Measurements from ENCODE around the gene RNF145. TPM values are rescaled to one million over a fixed set of nuclear protein-coding genes. Genes with fewer than 3 reads are reported as not detected.
"Not testable (repeated sequence)": the region's sequence is repeated elsewhere in the genome, so short reads cannot be mapped to it uniquely, and the experiment has no call there.

RNF145 gene
- total RNA-seq, 1 donor from 2014 or later: 149 TPM

DNA sequence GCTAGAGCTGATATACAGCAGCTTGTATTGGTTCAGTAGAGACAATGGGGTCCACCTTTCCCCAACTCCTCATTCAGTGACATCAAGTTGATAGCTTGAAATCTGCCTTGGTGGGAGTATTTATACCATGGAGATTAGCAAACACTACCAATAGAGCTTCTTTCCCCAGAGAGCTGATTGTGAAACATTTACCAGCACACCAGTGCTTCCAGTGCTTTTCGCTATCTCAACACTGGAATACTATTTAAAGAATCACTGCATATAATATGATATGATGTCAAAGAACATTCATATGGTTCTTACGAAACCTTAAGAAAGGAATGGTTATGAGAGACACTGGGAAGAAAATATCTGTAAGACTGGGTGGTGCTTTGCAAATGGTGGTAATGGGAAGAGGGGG lies 21.8 kb upstream of the RNF145 start:
- H3K27ac Mint-ChIP-seq: no peak overlapping the region

DNA sequence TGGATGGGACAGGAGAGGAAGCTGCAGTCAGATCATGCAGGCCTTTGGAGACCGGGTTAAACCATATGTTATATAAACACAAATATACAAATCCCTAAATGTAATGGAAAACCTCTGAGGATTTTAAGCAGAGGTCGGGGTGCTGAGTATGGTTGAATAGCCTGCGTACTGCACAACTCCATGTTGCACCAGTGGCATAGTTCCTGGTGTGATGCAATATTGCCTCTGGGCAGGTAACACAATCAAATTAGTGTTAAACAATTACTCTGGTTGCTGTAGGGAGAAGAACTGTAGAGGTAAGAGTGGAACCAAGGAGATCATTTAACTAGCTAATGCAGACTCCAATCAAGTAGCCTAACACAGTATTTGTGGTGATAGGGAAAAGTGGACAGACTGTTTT lies 21.3 kb upstream of the RNF145 start:
- Mint-ChIP-seq H3K9me3 (no peaks in the 10 kb centered on the region), H3K4me1 (no peaks in the 10 kb centered on the region), H3K4me3 (no peak overlapping the region), H3K27ac (no peak overlapping the region), H3K36me3 (ENCODE audit: low read depth) (peaks cover 2% of the 10 kb centered on the region), H3K27me3 (peaks cover 7% of the 10 kb centered on the region)
- DNase-seq: no peak
- intact Hi-C loops (cut with micrococcal nuclease): no loop called here

More for the DNA sequence above, 21.8 kb upstream of the RNF145 start:
- no peak for DNase-seq
- Mint-ChIP-seq H3K4me3 (no peak overlapping the region), H3K4me1 (no peaks in the 10 kb centered on the region), H3K27me3 (peaks cover 7% of the 10 kb centered on the region), H3K36me3 (ENCODE audit: low read depth) (peaks cover 2% of the 10 kb centered on the region), H3K9me3 (no peaks in the 10 kb centered on the region)
- intact Hi-C loops (cut with micrococcal nuclease): no loop called here

DNA sequence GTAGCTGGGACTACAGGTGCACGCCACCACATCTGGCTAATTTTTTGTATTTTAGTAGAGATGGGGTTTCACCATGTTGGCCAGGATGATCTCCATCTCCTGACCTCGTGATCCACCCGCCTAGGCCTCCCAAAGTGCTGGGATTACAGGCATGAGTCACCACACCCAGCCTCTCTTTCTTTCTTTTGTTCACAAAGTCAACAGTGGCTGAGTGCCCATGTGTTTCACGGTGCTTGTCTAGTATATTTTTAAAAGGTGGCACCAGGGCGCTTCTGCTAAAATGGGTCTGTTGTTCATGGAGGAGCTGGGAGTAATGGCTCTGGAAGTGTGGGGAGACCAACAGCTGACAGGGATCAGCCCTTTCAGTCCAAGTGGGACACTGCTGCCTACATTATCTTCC lies 18.7 kb upstream of the RNF145 start:
- H3K27ac Mint-ChIP-seq; H3K36me3 Mint-ChIP-seq (ENCODE audit: low read depth); H3K4me1 Mint-ChIP-seq; intact Hi-C loops (cut with micrococcal nuclease); H3K4me3 Mint-ChIP-seq; H3K9me3 Mint-ChIP-seq; DNase-seq; H3K27me3 Mint-ChIP-seq: not testable (repeated sequence)

DNA sequence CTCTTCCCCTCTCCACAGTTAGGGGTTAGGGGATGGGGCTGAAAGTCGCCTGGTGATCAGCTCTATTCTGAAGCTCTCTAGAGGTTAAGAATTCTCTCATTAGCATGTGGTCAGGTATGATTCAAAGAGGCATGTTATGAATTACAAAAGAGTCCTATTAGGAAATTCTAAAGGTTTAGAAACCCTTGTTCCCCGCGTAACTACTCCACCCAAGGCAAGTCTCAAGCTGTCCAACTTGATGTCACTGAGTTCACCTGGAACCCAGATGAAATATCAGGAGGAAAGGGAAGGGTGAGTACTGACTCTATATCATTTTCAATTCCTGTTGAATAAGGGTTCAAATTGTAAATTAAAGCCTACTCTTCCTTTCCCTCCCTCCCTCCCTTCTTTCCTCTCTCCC lies 18.1 kb upstream of the RNF145 start:
- DNase-seq: no peak
- peaks cover 2% of the 10 kb centered on the region for H3K36me3 Mint-ChIP-seq (ENCODE audit: low read depth)
- H3K9me3 Mint-ChIP-seq: no peaks in the 10 kb centered on the region
- no peak overlapping the region for H3K4me3 Mint-ChIP-seq
- H3K4me1 Mint-ChIP-seq: no peaks in the 10 kb centered on the region
- intact Hi-C loops (cut with micrococcal nuclease): no loop called here
- no peak overlapping the region for H3K27ac Mint-ChIP-seq
- H3K27me3 Mint-ChIP-seq: peaks cover 7% of the 10 kb centered on the region

DNA sequence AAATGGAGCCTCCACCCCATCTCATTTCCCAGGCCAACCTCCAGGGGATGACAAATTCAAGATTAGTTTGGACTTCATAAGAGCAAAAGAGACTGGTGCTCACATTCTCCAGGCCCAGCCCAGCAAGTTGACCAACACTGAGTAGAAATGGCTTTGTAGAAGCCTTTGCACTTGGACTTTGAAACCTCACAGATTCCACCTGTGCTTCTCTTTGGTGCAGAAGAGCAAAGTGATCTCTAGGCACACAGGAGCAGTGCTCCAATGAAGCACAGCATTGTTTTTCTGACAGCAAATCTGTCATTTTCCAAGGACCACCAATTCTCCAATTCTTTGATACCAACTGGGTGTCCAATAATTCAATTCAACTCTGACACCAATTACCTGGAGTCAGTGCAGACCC lies 17.1 kb upstream of the RNF145 start:
- no peak overlapping the region for H3K4me3 Mint-ChIP-seq
- peaks cover 6% of the 10 kb centered on the region for H3K27me3 Mint-ChIP-seq
- H3K27ac Mint-ChIP-seq: no peak overlapping the region
- peaks cover 2% of the 10 kb centered on the region for H3K36me3 Mint-ChIP-seq (ENCODE audit: low read depth)
- no peaks in the 10 kb centered on the region for H3K4me1 Mint-ChIP-seq
- intact Hi-C loops (cut with micrococcal nuclease): no loop called here
- H3K9me3 Mint-ChIP-seq: no peaks in the 10 kb centered on the region
- DNase-seq: no peak

DNA sequence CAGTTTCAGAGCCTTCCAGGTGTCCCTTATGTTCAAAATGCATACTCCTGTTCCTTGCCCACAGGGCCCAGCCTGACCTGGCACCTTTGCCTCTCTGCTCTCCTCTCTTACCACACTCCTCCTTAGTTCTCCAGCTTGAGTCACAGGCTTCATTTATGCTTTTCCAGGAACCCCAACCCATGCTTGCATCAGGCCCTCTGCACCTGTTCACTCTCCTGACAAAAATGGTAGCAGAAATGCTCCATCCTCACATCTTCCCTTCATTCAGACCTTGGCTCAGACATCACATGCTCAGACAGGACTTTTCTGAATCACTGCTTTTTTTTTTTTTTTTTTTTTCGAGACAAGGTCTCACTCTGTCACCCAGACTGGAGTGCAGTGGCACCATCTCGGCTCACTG lies 15.1 kb upstream of the RNF145 start:
- H3K27me3 Mint-ChIP-seq: no peaks in the 10 kb centered on the region
- intact Hi-C loops (cut with micrococcal nuclease): no loop called here
- no peak for DNase-seq
- H3K4me1 Mint-ChIP-seq: no peaks in the 10 kb centered on the region
- peaks cover 3% of the 10 kb centered on the region for H3K9me3 Mint-ChIP-seq
- H3K36me3 Mint-ChIP-seq (ENCODE audit: low read depth): peaks cover 2% of the 10 kb centered on the region
- H3K4me3 Mint-ChIP-seq: no peak overlapping the region
- H3K27ac Mint-ChIP-seq: no peak overlapping the region

DNA sequence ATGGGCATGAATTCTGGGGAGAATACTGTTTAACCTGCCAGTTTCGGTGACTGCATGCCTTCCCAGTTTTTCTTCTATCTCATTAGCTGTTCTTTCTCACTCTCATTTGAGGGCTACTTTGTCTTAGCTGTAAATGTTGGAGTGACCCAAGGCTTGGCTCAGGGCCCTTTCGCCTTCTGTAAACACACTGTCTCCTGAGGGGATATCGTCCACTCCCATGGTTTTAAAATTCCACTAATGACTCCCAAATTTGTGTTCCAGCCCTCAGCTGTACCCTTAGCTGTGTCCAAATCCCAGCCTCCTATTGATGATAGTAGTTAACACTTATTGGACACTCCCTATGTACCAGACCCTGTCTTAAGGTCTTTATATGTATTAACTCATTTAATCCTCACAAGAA lies 14.1 kb upstream of the RNF145 start:
- peaks cover 3% of the 10 kb centered on the region for H3K9me3 Mint-ChIP-seq
- no peaks in the 10 kb centered on the region for H3K4me1 Mint-ChIP-seq
- H3K27ac Mint-ChIP-seq: no peak overlapping the region
- intact Hi-C loops (cut with micrococcal nuclease): no loop called here
- H3K27me3 Mint-ChIP-seq: peaks cover 2% of the 10 kb centered on the region
- no peak for DNase-seq
- no peak overlapping the region for H3K4me3 Mint-ChIP-seq
- H3K36me3 Mint-ChIP-seq (ENCODE audit: low read depth): peaks cover 2% of the 10 kb centered on the region

DNA sequence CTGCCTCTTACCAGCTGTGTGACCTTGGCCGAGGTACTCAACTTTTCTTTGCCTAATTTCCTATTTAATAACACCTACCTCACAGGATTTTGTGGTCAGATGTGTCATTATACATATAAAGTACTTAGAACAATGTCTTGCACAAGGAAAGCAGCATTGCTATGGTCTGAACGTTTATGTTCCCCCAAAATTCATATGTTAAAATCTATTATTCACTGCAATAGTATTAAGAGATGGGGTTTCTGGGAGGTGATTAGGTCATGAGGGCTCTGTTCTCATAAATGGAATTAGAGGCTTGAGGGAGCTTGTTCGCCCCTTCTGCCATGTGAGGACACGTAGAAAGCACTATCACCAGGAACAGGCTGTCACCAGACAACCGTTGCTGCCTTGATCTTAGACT lies 10.9 kb upstream of the RNF145 start:
- H3K9me3 Mint-ChIP-seq: peaks cover 3% of the 10 kb centered on the region
- H3K36me3 Mint-ChIP-seq (ENCODE audit: low read depth): no peaks in the 10 kb centered on the region
- H3K27me3 Mint-ChIP-seq: peaks cover 2% of the 10 kb centered on the region
- no peak overlapping the region for H3K4me3 Mint-ChIP-seq
- H3K27ac Mint-ChIP-seq: no peak overlapping the region
- peaks cover 6% of the 10 kb centered on the region for H3K4me1 Mint-ChIP-seq
- intact Hi-C loops (cut with micrococcal nuclease): no loop called here
- no peak for DNase-seq

DNA sequence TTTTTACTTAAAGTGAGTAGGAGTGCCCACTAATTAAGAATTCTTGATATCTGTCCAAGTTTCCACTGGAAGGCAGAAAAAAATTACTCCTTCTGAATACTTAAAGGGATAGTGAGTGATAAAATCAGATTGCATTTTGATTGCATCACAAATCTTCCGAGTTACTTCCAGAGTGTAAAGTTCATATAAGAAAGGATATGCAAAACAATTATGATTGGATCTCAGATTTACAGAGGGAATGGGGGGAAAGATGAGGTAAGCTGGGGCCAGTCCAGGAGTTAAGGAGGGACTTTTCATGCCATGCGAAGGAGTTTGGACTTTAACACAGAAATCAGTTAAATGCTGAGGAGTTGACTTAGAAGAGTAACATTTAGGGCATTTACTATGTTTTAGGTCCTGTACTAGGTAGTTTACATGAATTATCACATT lies 9.3 kb upstream of the RNF145 start:
- peaks cover 2% of the 10 kb centered on the region for H3K27me3 Mint-ChIP-seq
- H3K9me3 Mint-ChIP-seq: peaks cover 3% of the 10 kb centered on the region
- no peaks in the 10 kb centered on the region for H3K36me3 Mint-ChIP-seq (ENCODE audit: low read depth)
- DNase-seq: no peak
- H3K4me1 Mint-ChIP-seq: peaks cover 6% of the 10 kb centered on the region
- H3K4me3 Mint-ChIP-seq: no peak overlapping the region
- H3K27ac Mint-ChIP-seq: no peak overlapping the region
- intact Hi-C loops (cut with micrococcal nuclease): no loop called here

DNA sequence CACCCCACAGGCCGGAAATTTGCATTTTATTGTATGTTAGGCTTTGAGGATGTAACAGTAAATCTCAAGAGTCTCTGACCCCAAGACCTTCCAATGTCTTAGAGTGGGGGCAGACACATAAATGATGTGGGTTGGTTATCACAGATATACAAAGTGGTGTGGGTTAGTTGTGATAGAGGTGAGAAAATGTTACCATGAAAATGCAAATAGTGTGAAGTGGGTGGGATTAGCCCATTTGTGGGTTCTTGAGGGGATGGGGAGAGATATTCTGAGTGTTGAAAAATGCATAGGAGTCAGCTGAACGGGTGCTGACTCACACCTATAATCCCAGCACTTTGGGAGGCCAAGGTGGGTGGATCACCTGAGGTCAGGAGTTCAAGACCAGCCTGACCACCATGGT lies 7.9 kb upstream of the RNF145 start:
- Mint-ChIP-seq H3K4me1 (peaks cover 11% of the 10 kb centered on the region), H3K4me3 (no peak overlapping the region), H3K9me3 (peaks cover 3% of the 10 kb centered on the region), H3K27ac (no peak overlapping the region), H3K27me3 (peaks cover 2% of the 10 kb centered on the region), H3K36me3 (ENCODE audit: low read depth) (no peaks in the 10 kb centered on the region)
- intact Hi-C loops (cut with micrococcal nuclease): no loop called here
- no peak for DNase-seq

DNA sequence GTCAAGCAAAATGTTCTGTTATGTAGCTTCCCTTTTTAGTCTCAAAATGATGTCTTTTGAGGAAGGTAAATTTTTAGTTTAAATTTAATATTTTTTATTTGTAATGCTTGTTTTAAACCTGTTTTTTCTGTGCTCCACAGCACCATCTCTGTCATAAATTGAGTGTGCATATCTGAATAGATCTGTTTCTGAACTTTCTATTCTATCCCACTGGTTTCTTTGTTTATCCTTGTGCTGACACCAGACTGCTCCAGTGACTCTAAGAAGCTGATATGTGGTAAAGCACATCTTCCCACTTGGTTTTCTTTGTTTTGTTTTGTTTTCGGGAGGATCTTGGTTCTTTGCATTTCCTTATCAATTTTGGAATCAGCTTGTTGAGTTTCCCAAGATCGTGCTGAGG lies 7.1 kb upstream of the RNF145 start:
- Mint-ChIP-seq H3K27ac (peak overlapping the region; percentile 71), H3K4me1 (peaks cover 17% of the 10 kb centered on the region), H3K36me3 (ENCODE audit: low read depth) (no peaks in the 10 kb centered on the region), H3K4me3 (peak overlapping the region; percentile 15), H3K27me3 (peaks cover 2% of the 10 kb centered on the region), H3K9me3 (peaks cover 3% of the 10 kb centered on the region)
- intact Hi-C loops (cut with micrococcal nuclease): loop anchor here (1.0 kb wide), 2 partner anchors 8 to 24 kb away; no protein-coding TSS in a partner anchor
- no peak for DNase-seq

DNA sequence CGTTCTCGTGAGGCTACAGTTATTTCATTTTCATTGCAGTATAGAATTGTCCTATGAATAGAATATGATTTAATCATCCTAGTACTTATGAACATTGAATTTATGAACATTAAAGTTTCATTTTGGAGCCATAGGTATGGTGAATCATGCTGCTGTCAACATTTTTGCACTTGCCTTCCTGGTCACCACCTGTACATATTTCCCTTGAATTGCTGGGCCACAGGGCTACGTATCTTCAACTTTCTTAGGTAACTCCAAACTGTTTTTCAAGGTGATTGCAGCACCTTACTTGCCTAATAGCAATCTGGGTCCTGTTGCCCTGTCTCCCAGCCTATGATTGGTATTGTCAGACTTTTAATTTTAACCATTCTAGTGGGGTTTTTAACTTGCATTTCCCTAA lies 6.5 kb upstream of the RNF145 start:
- intact Hi-C loops (cut with micrococcal nuclease): loop anchor here (1.0 kb wide), 2 partner anchors 8 to 24 kb away; no protein-coding TSS in a partner anchor
- peaks cover 3% of the 10 kb centered on the region for H3K9me3 Mint-ChIP-seq
- DNase-seq: no peak
- H3K36me3 Mint-ChIP-seq (ENCODE audit: low read depth): no peaks in the 10 kb centered on the region
- no peak overlapping the region for H3K4me3 Mint-ChIP-seq
- H3K27me3 Mint-ChIP-seq: peaks cover 2% of the 10 kb centered on the region
- H3K4me1 Mint-ChIP-seq: peaks cover 18% of the 10 kb centered on the region
- H3K27ac Mint-ChIP-seq: no peak overlapping the region

DNA sequence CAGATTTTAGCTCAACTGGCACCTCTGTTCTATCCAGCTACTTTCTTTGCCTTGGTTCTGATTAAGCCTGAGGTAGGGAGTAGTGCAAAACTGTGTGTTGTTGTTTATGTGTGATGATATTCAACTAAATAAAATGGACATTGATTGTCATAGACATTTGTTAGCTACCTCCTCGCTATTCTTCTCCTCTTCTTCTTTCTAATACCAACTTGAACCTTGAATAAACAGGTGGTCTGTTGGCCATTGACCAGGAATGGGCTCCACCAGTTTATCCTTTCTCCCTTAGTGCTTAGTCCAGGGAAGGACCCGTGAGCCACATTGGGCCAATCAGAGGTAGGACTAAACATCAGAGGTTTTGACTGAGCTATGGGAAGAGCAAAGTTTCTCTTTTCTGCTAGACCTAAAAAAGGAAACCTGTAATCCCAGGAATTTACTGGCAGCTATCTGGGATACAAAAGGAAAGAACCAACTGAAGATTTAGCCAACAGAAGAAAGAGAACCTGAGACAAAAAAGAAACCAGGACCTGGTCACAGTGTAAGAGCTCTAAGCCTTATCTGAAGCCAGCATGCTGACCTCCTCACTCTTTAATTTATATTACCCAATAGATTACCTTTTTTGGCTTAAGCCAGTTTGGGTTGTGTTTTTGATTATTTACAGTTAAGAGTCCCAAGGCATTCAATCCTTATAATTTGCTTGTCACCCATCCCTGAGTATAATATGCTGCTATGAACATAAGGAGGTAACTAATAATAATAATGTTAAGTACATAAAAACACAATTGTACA lies 5.3 kb upstream of the RNF145 start:
- no peaks in the 10 kb centered on the region for H3K36me3 Mint-ChIP-seq (ENCODE audit: low read depth)
- peaks cover under 1% of the 10 kb centered on the region for H3K9me3 Mint-ChIP-seq
- no peak overlapping the region for H3K4me3 Mint-ChIP-seq
- intact Hi-C loops (cut with micrococcal nuclease): no loop called here
- H3K27ac Mint-ChIP-seq: no peak overlapping the region
- H3K4me1 Mint-ChIP-seq: peaks cover 29% of the 10 kb centered on the region
- peaks cover 2% of the 10 kb centered on the region for H3K27me3 Mint-ChIP-seq
- no peak for DNase-seq

DNA sequence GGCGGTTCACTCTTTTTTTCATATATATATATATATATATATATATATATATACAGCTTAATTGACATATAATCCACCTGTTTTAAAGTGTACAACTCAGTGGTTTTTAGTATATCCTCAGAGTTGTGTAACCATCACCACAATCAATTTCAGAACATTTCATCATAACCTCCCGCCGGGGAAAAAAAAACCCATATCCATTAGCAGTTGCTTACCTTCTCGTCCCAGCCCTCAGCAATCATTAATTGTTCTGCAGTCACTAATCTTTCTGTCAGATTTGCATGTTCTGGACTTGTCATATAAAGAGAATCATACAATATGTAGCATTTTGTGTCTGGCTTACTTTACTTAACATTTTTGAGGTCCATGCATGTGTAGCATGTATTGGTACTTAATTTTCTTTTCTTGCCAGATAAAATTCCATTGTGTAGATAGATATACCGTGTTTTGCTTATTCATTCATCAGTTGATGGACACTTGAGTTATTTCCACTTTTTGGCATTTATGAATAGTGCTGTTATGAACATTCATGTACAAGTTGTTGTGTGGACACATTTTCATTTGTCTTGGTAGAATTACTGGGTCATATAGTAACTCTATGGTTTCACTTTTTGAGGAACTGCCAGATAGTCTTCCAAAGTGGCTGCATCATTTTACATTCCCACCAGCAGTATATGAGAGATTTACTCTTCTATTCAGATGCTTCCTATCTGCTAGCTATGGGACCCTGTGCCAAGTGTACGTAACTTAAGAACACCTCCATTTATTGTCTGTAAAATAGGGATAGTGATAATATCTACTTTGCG lies 3.5 kb upstream of the RNF145 start:
- H3K9me3 Mint-ChIP-seq: no peaks in the 10 kb centered on the region
- H3K27me3 Mint-ChIP-seq: no peaks in the 10 kb centered on the region
- H3K36me3 Mint-ChIP-seq (ENCODE audit: low read depth): peaks cover 8% of the 10 kb centered on the region
- DNase-seq: no peak
- no peak overlapping the region for H3K27ac Mint-ChIP-seq
- intact Hi-C loops (cut with micrococcal nuclease): no loop called here
- no peak overlapping the region for H3K4me3 Mint-ChIP-seq
- peaks cover 37% of the 10 kb centered on the region for H3K4me1 Mint-ChIP-seq
